Thyroid gland (tissue), 4 donors: Measurements from ENCODE around the gene CRYAB.

Experiments used
- POLR2A ChIP-seq, 2 donors: fragments of 450-650 bp; IDR thresholded peaks; one replicate each; pipeline ENCODE4 v1.6.1; 2017; ENCODE audit warnings: antibody characterized with exemption in 2 of 2, mild to moderate bottlenecking in 2 of 2, moderate library complexity in 1 of 2
- TF ChIP-seq, protein P1 (sequence below), 6 experiments: fragments of 200-600 bp in 3 of 6; fragments of 450-650 bp in 3 of 6; sonication (generic) in 3 of 6; IDR thresholded peaks; one replicate each; pipeline ENCODE4 v1.5.1; 2016 to 2019; ENCODE audit warnings: antibody characterized with exemption in 6 of 6, mild to moderate bottlenecking in 2 of 6, inconsistent platforms in 1 of 6, moderate library complexity in 1 of 6

- TF ChIP-seq, protein P1, sequence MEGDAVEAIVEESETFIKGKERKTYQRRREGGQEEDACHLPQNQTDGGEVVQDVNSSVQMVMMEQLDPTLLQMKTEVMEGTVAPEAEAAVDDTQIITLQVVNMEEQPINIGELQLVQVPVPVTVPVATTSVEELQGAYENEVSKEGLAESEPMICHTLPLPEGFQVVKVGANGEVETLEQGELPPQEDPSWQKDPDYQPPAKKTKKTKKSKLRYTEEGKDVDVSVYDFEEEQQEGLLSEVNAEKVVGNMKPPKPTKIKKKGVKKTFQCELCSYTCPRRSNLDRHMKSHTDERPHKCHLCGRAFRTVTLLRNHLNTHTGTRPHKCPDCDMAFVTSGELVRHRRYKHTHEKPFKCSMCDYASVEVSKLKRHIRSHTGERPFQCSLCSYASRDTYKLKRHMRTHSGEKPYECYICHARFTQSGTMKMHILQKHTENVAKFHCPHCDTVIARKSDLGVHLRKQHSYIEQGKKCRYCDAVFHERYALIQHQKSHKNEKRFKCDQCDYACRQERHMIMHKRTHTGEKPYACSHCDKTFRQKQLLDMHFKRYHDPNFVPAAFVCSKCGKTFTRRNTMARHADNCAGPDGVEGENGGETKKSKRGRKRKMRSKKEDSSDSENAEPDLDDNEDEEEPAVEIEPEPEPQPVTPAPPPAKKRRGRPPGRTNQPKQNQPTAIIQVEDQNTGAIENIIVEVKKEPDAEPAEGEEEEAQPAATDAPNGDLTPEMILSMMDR (IDR thresholded peaks at IDR 0.05): no peak
- TF ChIP-seq POLR2A (IDR thresholded peaks at IDR 0.05): no peak
These were observed 14.4 kb upstream of the CRYAB start for GRCh38 chr11:111925953-111926352.
